CD4-positive, alpha-beta memory T cell (primary cell): ENCODE data around the gene LPP. TPM values are rescaled to one million over a fixed set of nuclear protein-coding genes. Genes with fewer than 3 reads are reported as not detected.

Experiments
- CTCF ChIA-PET: fragments of 350-600 bp; sonication (Branson Sonifier 250); formaldehyde crosslinking; loops from one replicate; lab custom pipeline; 2021; ENCODE audit warnings: inconsistent platforms; ENCODE audit not compliant: partially characterized antibody; lab: Charles Lee
- POLR2A ChIA-PET: fragments of 350-600 bp; sonication (Branson Sonifier 250); formaldehyde crosslinking; loops from one replicate; lab custom pipeline; 2021; ENCODE audit not compliant: partially characterized antibody; lab: Charles Lee
- DNase-seq, 5 donors: peaks; one replicate each; pipeline versions ENCODE4 v3.0.0 to v3.0.0-alpha.2; 2020 to 2022; ENCODE audit warnings: mixed read lengths in 1 of 5
- H3K27ac ChIP-seq: one replicate; pipeline ENCODE4 v1.7.0; 2013; ENCODE audit warnings: low read depth, low read length
- H3K27me3 ChIP-seq: 2 replicates; pipeline ENCODE4 v1.7.0; 2013; ENCODE audit warnings: mild to moderate bottlenecking, low read length, moderate library complexity; ENCODE audit not compliant: insufficient read depth
- H3K36me3 ChIP-seq: 2 replicates; pipeline ENCODE4 v1.7.0; 2013; ENCODE audit warnings: mild to moderate bottlenecking, low read length, moderate library complexity; ENCODE audit not compliant: insufficient read depth
- H3K4me1 ChIP-seq: 2 replicates; pipeline ENCODE4 v1.7.0; 2013; ENCODE audit warnings: mild to moderate bottlenecking, low read length, moderate library complexity; ENCODE audit not compliant: insufficient read depth
- H3K4me3 ChIP-seq, 2 donors: one replicate each; pipeline ENCODE4 v1.7.0; 2013; ENCODE audit warnings: low read length in 2 of 2, mild to moderate bottlenecking in 1 of 2
- H3K9me3 ChIP-seq, 2 donors: one replicate each; pipeline ENCODE4 v1.7.0; 2013; ENCODE audit warnings: low read length in 2 of 2, control low read depth in 1 of 2; ENCODE audit not compliant: control insufficient read depth in 1 of 2
- H3K27ac Mint-ChIP-seq, 7 donors: one replicate each; pipeline ENCODE4 v1.8.0; 2020 to 2021; ENCODE audit warnings: mixed read lengths in 7 of 7, mild to moderate bottlenecking in 6 of 7, inconsistent platforms in 3 of 7, moderate library complexity in 3 of 7
- H3K27me3 Mint-ChIP-seq, 2 donors: one replicate each; pipeline ENCODE4 v1.8.0; 2020 to 2021; ENCODE audit warnings: mixed read lengths in 2 of 2
- H3K36me3 Mint-ChIP-seq, 2 donors: one replicate each; pipeline ENCODE4 v1.8.0; 2020 to 2021; ENCODE audit warnings: mixed read lengths in 2 of 2, inconsistent platforms in 1 of 2, mild to moderate bottlenecking in 1 of 2
- H3K4me1 Mint-ChIP-seq, 4 donors: one replicate each; pipeline ENCODE4 v1.8.0; 2020 to 2021; ENCODE audit warnings: mixed read lengths in 4 of 4, mild to moderate bottlenecking in 1 of 4
- H3K4me3 Mint-ChIP-seq, 8 donors: one replicate each; pipeline ENCODE4 v1.8.0; 2020 to 2021; ENCODE audit warnings: mixed read lengths in 8 of 8, mild to moderate bottlenecking in 7 of 8, moderate library complexity in 6 of 8, inconsistent platforms in 3 of 8
- H3K9me3 Mint-ChIP-seq, 8 donors: one replicate each; pipeline ENCODE4 v1.8.0; 2020 to 2021; ENCODE audit warnings: mixed read lengths in 8 of 8, mild to moderate bottlenecking in 5 of 8, inconsistent platforms in 3 of 8, moderate library complexity in 1 of 8
- intact Hi-C: fragments of 100-400 bp; cut with micrococcal nuclease; formaldehyde crosslinking; loops from one replicate; pipeline ENCODE4 v1.15.1; 2023
- polyA plus RNA-seq, 2 donors: library from polyadenylated mRNA; unstranded; fragments of 300-500 nt; fragmentation: Illumina TruSeq; gene quantifications; one replicate each; pipeline ENCODE4 v1.2.3, GENCODE V29; 2021
- total RNA-seq, 2 experiments: library from RNA; stranded (reverse); gene quantifications; one replicate each; pipeline ENCODE4 v1.2.3, GENCODE V29; 2021

The LPP gene
- total and polyA plus RNA-seq, 4 experiments from 2014 or later, result 10.4 to 27.2 (median 24.7) TPM

DNA sequence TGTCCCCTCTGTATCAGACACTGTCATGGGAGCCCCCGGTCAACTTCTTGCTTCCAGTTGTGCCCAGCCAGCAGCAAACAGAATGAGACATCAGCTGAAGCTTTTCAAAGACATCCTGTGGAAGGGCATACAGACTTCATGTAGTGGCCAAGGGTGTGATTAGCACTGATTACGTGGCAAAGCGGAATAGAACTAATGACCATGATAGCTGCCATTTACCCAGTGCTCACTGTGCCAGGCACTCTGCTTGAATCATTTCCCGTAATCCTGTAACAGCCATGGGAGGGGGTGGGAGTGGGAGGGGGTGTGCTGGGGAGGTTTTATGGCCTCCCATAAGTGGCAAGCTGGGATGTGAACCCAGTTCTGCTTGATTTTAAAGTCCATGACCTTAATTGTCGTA is 29.5 kb downstream of the LPP start:
- H3K36me3 ChIP-seq, result no peaks in the 10 kb centered on the region
- intact Hi-C loops, result no loop called here
- no peaks in the 10 kb centered on the region for H3K27me3 Mint-ChIP-seq
- peaks cover 13 to 24% of the 10 kb centered on the region in 2 donors for H3K36me3 Mint-ChIP-seq
- peaks cover 28 to 56% (median 40%) of the 10 kb centered on the region in 4 donors for H3K4me1 Mint-ChIP-seq
- POLR2A ChIA-PET, result no interaction called here
- peak overlapping the region in 1 of 7 donors; percentile 29 for H3K27ac Mint-ChIP-seq
- DNase-seq, result no peak
- H3K4me3 Mint-ChIP-seq, result no peak overlapping the region
- no peak overlapping the region for H3K27ac ChIP-seq
- H3K9me3 ChIP-seq, result no peaks in the 10 kb centered on the region
- no peaks in the 10 kb centered on the region for H3K27me3 ChIP-seq
- peaks cover 0 to 2% (median 0%) of the 10 kb centered on the region in 8 donors for H3K9me3 Mint-ChIP-seq
- CTCF ChIA-PET, result no interaction called here
- H3K4me3 ChIP-seq, result no peak overlapping the region
- peaks cover 35% of the 10 kb centered on the region for H3K4me1 ChIP-seq

DNA sequence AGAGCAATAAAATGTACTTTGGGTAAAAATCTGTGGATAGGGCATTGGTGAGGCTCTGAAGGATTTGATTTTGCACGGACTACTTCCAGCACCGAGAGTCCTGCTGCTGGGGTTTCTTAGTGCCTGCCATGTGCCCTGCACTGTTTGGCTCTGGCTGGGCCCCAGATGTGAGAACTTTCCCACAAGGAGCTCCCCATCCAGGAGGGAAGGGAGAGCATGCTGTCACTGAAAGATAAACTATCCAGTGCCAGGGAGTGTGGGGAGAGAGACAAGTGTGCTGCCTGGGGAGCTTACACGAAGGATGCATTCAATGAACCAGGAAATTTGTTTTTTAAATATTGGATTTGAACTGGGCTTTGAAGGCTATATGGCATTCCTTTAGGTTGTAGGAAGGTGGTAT is 30.2 kb downstream of the LPP start:
- H3K27ac ChIP-seq, result no peak overlapping the region
- peaks cover 28% of the 10 kb centered on the region for H3K4me1 ChIP-seq
- no peaks in the 10 kb centered on the region for H3K36me3 ChIP-seq
- no peak overlapping the region for H3K4me3 Mint-ChIP-seq
- H3K9me3 ChIP-seq, result no peaks in the 10 kb centered on the region
- H3K27me3 ChIP-seq, result no peaks in the 10 kb centered on the region
- no peak for DNase-seq
- H3K4me1 Mint-ChIP-seq, result peaks cover 25 to 56% (median 36%) of the 10 kb centered on the region in 4 donors
- no peak overlapping the region for H3K4me3 ChIP-seq
- peak overlapping the region in 2 of 7 donors; percentile 8 to 9 for H3K27ac Mint-ChIP-seq
- ChIA-PET CTCF (no interaction called here), POLR2A (no interaction called here)
- peaks cover 12 to 23% of the 10 kb centered on the region in 2 donors for H3K36me3 Mint-ChIP-seq
- intact Hi-C loops, result no loop called here
- peaks cover 0 to 2% (median 0%) of the 10 kb centered on the region in 8 donors for H3K9me3 Mint-ChIP-seq
- no peaks in the 10 kb centered on the region for H3K27me3 Mint-ChIP-seq

DNA sequence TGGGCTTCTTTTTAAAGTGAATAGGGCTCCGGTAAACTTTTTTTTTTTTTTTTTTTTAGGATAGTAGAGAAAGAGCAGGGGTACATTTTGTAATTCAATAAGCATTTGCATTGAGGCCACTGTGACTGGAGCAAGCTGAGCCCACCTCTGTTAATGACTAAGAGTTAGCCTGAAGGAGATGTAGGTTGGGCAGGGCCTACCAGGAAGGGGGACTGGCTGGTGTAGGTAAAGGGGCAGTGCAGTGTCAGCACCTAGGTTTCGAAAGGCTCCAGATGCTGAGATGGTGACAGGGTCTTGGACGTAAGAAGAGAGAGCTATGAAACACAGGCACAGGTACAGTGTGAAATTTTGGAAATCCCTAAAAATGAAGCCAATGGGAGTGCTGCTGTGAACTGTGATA is 30.7 kb downstream of the LPP start:
- peaks cover 26 to 56% (median 33%) of the 10 kb centered on the region in 4 donors for H3K4me1 Mint-ChIP-seq
- DNase-seq, result no peak
- no peaks in the 10 kb centered on the region for H3K27me3 Mint-ChIP-seq
- Histone ChIP-seq H3K4me3 (no peak overlapping the region), H3K9me3 (no peaks in the 10 kb centered on the region), H3K36me3 (no peaks in the 10 kb centered on the region), H3K27ac (no peak overlapping the region), H3K4me1 (peaks cover 23% of the 10 kb centered on the region), H3K27me3 (no peaks in the 10 kb centered on the region)
- intact Hi-C loops, result no loop called here
- peaks cover 10 to 18% of the 10 kb centered on the region in 2 donors for H3K36me3 Mint-ChIP-seq
- peak overlapping the region in 2 of 7 donors; percentile 22 to 61 for H3K27ac Mint-ChIP-seq
- ChIA-PET POLR2A (no interaction called here), CTCF (interaction anchor here (0.7 kb wide), 1 partner anchor 98 kb away, joined by 3 read pairs; no protein-coding TSS in a partner anchor)
- peaks cover 0 to 2% (median 0%) of the 10 kb centered on the region in 8 donors for H3K9me3 Mint-ChIP-seq
- no peak overlapping the region for H3K4me3 Mint-ChIP-seq

DNA sequence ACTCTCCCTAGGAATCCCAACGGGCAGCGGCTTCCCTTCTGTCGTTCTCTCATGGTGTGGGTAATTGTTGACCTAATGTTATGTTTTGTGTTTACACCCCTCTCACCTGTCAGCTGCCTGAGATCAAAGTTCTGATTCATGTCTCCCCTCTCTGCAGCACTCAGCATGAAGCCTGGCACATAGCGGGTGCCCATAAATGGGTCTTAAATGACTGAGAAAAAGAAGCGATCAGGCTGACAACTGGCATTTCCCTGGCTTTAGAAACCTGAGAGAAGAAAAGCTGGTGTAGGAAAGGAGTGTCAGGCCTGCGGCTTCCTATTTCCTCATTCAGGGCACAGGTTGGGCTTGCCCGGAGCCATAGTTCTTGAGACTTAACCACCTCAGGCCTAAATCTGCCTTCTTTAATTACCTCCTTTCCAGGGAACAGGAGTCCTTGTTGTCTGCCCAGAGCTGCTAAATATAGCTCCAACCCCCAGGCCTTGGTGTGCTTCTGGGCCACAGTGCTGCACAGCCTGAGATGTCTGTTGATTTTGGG is 31.8 kb downstream of the LPP start:
- peaks cover 23% of the 10 kb centered on the region for H3K4me1 ChIP-seq
- H3K9me3 Mint-ChIP-seq, result no peaks in the 10 kb centered on the region
- peak overlapping the region in 2 of 8 donors; percentile 22 to 27 for H3K4me3 Mint-ChIP-seq

DNA sequence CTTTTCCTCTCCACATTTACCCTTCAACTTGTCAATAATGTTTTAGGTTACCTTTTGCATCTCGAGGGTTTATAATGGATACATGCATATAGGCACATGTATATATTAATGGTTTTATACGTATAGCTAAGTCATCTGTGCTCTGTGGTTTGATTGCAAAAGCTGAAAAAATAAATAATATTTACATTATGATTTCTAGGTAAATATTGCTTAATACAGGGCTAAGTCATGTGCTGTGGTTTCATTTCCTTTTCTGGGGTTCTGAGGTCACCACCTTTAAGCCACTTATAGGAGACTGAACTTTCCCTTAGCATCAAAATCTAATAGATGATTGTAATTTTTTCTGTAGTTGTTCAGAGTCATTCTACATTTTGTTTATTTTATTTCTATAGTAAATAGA is 33.1 kb downstream of the LPP start:
- H3K27ac Mint-ChIP-seq, result peak overlapping the region in 1 of 7 donors; percentile 68
- peak in 2 of 5 donors; percentile 17 to 19 for DNase-seq
- no peaks in the 10 kb centered on the region for H3K36me3 ChIP-seq
- peaks cover 14 to 17% of the 10 kb centered on the region in 2 donors for H3K36me3 Mint-ChIP-seq
- no peak overlapping the region for H3K27ac ChIP-seq
- H3K27me3 ChIP-seq, result no peaks in the 10 kb centered on the region
- intact Hi-C loops, result no loop called here
- ChIA-PET CTCF (no interaction called here), POLR2A (interaction anchor here (1.0 kb wide), 1 partner anchor 212 kb away, joined by 3 read pairs; no protein-coding TSS in a partner anchor)
- no peaks in the 10 kb centered on the region for H3K27me3 Mint-ChIP-seq
- no peak overlapping the region for H3K4me3 ChIP-seq
- H3K4me1 Mint-ChIP-seq, result peaks cover 22 to 55% (median 38%) of the 10 kb centered on the region in 4 donors
- peaks cover 23% of the 10 kb centered on the region for H3K4me1 ChIP-seq
- peak overlapping the region in 2 of 8 donors; percentile 33 to 44 for H3K4me3 Mint-ChIP-seq
- H3K9me3 ChIP-seq, result no peaks in the 10 kb centered on the region
- no peaks in the 10 kb centered on the region for H3K9me3 Mint-ChIP-seq

More for the DNA sequence above, 31.8 kb downstream of the LPP start:
- Mint-ChIP-seq H3K27ac (peak overlapping the region in 3 of 7 donors; percentile 62 to 67 (median 64)), H3K4me1 (peaks cover 23 to 51% (median 33%) of the 10 kb centered on the region in 4 donors), H3K36me3 (peaks cover 7 to 12% of the 10 kb centered on the region in 2 donors), H3K27me3 (no peaks in the 10 kb centered on the region)
- CTCF ChIA-PET, result interaction anchor here (1.6 kb wide), 1 partner anchor 446 kb away, joined by 6 read pairs; no protein-coding TSS in a partner anchor
- Histone ChIP-seq H3K36me3 (no peaks in the 10 kb centered on the region), H3K27me3 (no peaks in the 10 kb centered on the region), H3K9me3 (no peaks in the 10 kb centered on the region), H3K4me3 (no peak overlapping the region), H3K27ac (no peak overlapping the region)
- DNase-seq, result no peak
- intact Hi-C loops, result no loop called here
- POLR2A ChIA-PET, result interaction anchor here (0.6 to 1.0 kb wide), 3 partner anchors 13 to 189 kb away, joined by 3 to 4 read pairs (median 3); no protein-coding TSS in a partner anchor

DNA sequence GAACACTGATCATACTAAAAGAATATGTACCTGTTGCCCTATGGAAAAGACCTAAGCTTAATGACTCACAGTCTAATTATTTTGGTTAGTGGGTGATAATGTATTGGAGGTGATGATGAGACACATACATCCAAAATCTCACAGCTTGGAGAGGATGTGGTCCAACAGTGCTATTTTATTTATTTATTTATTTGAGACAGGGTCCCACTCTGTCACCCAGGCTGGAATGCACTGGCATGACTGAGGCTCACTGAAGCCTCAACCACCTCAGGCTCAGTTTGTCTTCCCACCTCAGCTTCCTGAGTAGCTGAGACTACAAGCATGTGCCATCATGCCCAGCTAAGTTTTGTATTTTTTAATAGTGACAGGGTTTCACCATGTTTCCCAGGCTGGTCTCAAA is 35.0 kb downstream of the LPP start:
- Mint-ChIP-seq H3K27me3 (no peaks in the 10 kb centered on the region), H3K4me3 (no peak overlapping the region), H3K9me3 (no peaks in the 10 kb centered on the region), H3K27ac (peak overlapping the region in 1 of 7 donors; percentile 25), H3K36me3 (peaks cover 24 to 28% of the 10 kb centered on the region in 2 donors), H3K4me1 (peaks cover 24 to 54% (median 36%) of the 10 kb centered on the region in 4 donors)
- ChIA-PET CTCF (interaction anchor here (0.6 to 0.9 kb wide), 3 partner anchors 39 to 757 kb away, joined by 3 read pairs; no protein-coding TSS in a partner anchor), POLR2A (interaction anchor here (0.8 kb wide), 1 partner anchor 209 kb away, joined by 3 read pairs; no protein-coding TSS in a partner anchor)
- H3K27me3 ChIP-seq, result no peaks in the 10 kb centered on the region
- H3K4me3 ChIP-seq, result no peak overlapping the region
- H3K4me1 ChIP-seq, result peaks cover 23% of the 10 kb centered on the region
- H3K9me3 ChIP-seq, result no peaks in the 10 kb centered on the region
- intact Hi-C loops, result no loop called here
- H3K36me3 ChIP-seq, result peaks cover 3% of the 10 kb centered on the region
- no peak for DNase-seq
- H3K27ac ChIP-seq, result no peak overlapping the region

DNA sequence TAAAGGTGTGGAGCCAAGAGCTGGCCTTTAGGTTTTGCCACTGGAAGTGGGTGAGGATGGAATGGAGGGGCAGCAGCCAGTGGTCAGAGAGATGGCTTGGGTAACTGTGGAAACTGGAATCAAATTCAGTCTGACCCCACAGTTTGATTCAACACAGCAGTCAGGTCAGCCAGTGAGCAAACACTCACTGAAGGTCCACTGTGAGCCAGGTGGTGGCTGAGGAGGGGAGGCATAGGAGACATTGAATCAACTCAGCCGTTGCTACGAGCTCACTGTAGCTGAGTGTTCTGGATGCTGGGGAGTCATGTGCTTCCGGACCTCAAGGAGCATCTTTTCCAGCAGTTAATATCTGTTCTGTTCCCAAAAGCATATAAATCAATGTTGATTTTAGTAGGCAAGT is 37.5 kb downstream of the LPP start:
- intact Hi-C loops, result no loop called here
- Histone ChIP-seq H3K4me1 (peaks cover 17% of the 10 kb centered on the region), H3K27ac (no peak overlapping the region), H3K4me3 (no peak overlapping the region), H3K27me3 (no peaks in the 10 kb centered on the region), H3K36me3 (peaks cover 3% of the 10 kb centered on the region), H3K9me3 (no peaks in the 10 kb centered on the region)
- CTCF ChIA-PET, result no interaction called here
- Mint-ChIP-seq H3K4me1 (peaks cover 22 to 56% (median 28%) of the 10 kb centered on the region in 4 donors), H3K36me3 (peaks cover 29 to 39% of the 10 kb centered on the region in 2 donors), H3K4me3 (no peak overlapping the region), H3K27me3 (no peaks in the 10 kb centered on the region), H3K9me3 (no peaks in the 10 kb centered on the region), H3K27ac (peak overlapping the region in 1 of 7 donors; percentile 81)
- no peak for DNase-seq
- POLR2A ChIA-PET, result no interaction called here
